Right lobe of liver (tissue), 4 donors: ENCODE results near the gene DNAJB4.

ENCODE experiments used
- POLR2A ChIP-seq: fragments of 450-650 bp; IDR thresholded peaks from one replicate; pipeline ENCODE4 v1.6.1; 2017; ENCODE audit warnings: antibody characterized with exemption, mild to moderate bottlenecking
- TF ChIP-seq, protein P1 (sequence below), 4 donors: fragments of 200-600 bp in 3 of 4; fragments of 450-650 bp in 1 of 4; IDR thresholded peaks; one replicate each; pipeline versions ENCODE4 v1.5.1 to v1.8.0; 2016 to 2022; ENCODE audit warnings: antibody characterized with exemption in 4 of 4, mild to moderate bottlenecking in 2 of 4
- donor health status: DM: no; HTN: no; CAD: no.
- donor health status: DM: no; HTN: no; CAD: no.
- donor health status: DM: no; HTN: yes; CAD: no.

DNA sequence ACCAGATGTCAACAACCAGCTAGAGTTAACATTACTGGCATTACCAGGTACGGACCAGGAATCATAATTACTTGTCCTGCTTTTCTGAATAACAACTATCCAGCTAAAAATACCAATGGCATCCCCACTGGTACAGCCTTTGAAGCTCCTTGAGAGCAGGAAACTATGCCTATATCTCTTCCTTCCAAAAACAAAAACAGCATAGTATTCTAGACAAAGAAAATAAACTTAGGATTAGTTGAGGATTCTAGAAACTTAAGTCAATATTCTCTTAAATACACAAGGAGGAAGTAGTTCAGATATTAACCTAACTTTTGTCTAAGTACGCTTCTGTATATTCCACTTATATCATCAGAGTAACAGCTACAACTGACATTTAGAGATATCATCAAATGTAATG lies 28.8 kb upstream of the DNAJB4 start:
- TF ChIP-seq, protein P1, sequence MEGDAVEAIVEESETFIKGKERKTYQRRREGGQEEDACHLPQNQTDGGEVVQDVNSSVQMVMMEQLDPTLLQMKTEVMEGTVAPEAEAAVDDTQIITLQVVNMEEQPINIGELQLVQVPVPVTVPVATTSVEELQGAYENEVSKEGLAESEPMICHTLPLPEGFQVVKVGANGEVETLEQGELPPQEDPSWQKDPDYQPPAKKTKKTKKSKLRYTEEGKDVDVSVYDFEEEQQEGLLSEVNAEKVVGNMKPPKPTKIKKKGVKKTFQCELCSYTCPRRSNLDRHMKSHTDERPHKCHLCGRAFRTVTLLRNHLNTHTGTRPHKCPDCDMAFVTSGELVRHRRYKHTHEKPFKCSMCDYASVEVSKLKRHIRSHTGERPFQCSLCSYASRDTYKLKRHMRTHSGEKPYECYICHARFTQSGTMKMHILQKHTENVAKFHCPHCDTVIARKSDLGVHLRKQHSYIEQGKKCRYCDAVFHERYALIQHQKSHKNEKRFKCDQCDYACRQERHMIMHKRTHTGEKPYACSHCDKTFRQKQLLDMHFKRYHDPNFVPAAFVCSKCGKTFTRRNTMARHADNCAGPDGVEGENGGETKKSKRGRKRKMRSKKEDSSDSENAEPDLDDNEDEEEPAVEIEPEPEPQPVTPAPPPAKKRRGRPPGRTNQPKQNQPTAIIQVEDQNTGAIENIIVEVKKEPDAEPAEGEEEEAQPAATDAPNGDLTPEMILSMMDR (IDR thresholded peaks at IDR 0.05), result no peak
- TF ChIP-seq POLR2A, result no peak
